Inflammatory macrophage (primary cell): Measurements from ENCODE around the gene CARMIL1.

Experiments used
- DNase-seq, 2 donors: peaks; one replicate each; pipeline ENCODE4 v3.0.0-alpha.2; 2020 to 2022

CARMIL1 gene

DNA sequence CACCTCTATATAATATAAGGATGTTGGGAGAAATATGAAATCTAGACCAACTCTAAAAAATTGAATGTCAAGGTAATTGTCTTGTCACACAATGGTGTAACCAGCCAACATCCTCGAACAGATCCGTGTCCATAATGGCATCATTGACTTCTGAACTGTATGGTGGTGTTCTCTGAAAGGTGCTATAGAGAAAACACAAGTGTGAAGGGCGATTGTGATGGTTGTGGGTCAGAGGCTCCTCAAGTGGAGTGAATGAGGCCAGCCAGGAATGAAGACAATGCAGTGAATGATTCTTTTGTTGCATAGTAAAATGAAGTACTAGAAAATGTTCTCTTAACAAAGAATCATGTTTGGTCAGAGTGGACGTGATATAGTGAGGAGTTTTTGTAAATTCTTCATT lies 58.3 kb downstream of the CARMIL1 start:
- DNase-seq: no peak

DNA sequence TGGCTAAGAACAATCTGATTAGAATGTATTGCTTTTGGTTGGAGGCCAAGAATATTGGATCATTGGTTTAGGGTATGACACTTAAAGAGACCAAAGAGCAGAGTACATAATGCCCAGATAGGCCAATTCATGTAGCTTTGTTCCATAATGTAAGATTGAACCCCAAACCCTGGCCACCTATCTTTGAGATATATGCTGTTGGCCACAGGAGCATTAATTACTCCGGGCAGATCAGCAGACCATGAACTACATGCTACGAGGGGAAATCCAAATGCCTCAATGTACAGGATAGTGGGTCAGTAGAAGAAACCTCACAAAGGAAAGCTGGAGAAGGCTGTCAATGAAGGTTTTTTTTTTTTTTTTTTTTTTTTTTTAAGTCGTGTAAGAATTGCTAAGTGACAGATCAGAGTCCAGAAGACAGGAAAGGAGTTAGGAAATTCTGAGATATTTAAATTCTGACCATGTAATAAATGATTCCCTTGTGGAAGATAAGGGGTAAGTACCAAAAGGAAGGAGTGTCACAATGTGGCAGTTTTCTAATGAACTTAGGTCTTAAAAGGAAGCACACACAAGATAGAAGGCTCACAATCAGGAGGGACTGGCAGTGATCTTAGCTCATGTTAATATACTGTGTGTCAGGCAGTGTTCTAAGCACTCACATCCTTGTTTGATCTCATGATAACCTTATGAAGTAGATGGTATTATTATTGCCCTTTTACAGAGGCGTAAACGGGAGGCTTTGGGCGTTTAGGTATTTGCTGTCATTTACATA lies 61.4 kb downstream of the CARMIL1 start:
- DNase-seq: no peak

DNA sequence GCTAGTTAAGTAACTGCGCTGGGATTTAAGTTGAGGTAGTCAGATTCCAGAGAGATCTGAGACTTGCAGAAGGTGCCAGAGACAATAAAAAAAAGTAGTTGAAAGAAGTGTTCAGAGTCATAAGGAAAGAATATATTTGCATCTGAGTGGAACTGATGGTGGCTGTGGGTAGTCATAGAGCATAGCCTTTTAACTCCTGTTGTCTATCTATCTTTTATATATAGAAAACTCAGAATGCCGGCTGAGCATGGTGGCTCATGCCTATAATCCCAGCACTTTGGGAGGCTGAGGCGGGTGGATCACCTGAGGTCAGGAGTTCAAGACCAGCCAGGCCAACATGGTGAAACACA lies 62.0 kb downstream of the CARMIL1 start:
- DNase-seq: no peak

DNA sequence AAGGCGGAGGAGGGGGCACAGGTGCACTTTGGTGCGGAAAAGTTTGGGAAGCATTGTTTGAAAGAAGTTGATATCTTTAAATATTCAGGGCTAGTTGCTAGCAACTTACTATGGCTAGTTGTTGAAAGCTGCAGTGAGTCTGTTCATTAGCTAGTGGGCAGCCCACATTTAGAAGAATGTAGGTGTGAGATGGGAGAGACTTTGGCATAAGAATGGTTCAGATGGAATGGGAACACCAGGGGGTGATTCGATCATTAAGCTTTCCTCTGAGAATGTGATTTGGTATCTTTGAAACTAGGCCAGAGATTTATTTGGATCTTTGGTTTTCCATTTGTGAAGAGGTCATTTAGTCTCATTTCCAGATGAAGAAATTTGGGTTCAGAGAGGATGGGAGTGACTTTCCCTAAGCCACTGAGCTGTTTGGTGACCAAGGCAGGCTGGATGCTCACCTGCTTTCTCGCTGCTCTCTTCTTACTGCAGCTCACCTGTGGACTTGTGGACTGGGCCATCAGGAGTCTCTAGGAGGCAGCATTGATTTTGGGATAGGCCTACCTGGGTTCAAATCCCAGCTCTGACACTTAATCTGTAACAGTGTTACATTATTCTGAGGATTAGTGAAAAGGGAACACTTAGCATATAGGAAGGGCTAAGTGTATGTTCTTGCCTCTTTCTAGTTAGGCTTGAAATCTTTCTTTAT lies 62.9 kb downstream of the CARMIL1 start:
- DNase-seq: no peak

DNA sequence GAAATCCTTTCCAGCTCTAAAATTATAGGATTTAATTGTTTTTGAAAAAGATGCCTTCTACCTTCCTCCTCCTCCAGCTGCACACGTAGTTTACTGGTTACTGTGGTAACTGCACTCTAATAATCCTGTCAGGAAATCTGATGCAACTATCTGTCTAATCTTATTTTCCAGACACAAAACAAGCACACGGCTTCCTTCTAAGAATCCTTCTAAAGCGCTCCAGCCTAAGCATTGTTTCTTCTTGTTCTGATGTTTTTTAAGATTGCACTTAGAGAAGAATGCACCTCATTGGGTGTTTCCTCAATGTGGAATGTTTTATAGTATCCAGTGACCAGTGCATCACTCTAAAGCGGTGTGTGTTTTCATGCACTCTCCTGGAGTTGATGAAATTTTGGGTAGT lies 63.6 kb downstream of the CARMIL1 start:
- DNase-seq: peak in 1 of 2 donors; percentile 5

DNA sequence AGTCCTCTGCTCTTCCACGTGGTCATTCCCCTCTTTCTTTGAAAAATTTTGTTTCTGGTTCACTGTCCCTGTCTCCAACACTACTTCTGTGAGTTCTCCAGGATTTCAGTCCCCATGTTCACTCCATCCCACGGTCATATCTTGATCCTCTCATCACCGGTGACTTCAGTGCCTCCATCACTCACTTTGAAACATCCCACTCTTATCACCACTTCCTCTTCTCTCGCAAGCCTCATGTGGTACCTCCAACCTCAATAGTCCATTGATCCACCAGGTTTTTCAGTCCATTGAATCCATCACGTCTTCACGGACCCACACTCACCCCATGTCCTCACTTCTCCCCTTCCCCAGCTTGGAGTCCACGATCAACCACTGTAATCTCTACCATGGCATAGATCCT lies 64.8 kb downstream of the CARMIL1 start:
- DNase-seq: peak in 1 of 2 donors; percentile 18

DNA sequence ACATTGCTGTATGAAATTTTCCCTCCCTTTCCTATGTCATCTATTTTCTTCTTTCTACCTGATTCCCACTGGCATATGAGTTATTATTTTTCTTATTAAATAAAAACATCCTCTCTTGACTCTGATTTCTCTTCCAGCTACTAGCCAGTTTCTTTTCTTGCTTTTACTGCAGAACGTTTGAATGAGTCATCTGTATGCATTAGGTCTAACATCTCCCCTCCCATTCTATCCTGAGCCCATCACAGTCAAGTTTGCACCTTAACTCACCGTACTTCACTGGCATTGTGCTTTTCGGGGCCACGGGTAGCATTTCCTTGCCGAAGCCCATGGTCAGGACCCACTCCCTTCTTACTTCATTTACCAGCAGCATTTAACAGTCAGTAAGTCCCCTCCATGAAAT lies 65.7 kb downstream of the CARMIL1 start:
- no peak for DNase-seq

DNA sequence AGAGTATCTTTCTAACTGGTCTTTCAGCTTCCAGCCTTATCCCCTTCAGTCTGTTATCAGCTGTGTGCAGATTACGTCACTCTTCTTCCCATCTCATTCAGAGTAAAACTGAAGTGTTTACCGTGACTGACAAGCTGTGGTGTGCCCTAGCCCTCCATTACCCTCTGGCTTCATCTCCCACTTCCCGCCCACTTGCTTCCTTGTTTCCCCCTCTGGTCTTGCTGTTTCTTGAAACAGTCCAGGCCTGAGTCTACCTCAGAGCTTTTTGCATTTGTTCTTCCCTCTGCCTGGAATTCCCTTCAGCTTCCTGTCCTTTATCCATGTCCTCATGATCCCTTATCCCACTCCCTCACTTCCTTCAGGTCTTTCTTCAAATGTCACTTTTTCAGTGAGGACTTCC lies 66.9 kb downstream of the CARMIL1 start:
- DNase-seq: peak; percentile 37 to 55

DNA sequence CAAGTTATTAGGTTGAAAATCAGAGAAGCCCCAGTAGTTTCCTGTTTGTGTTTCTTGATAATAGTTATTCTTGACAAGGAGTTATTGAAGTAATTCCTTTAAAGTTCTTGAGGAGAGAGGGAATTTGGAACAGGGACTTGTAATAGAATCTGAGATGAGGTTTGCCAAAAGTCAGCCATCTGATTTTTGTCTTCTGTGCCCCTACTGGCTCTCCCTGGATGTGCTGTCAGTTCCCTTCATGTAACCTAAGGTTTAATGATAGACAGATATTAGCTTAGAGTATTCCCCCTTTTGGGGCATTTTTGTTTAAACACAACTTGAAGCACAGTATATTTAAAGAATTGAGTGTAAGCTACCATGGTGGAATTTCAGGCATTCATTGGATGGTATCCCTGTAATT lies 71.4 kb downstream of the CARMIL1 start:
- no peak for DNase-seq

DNA sequence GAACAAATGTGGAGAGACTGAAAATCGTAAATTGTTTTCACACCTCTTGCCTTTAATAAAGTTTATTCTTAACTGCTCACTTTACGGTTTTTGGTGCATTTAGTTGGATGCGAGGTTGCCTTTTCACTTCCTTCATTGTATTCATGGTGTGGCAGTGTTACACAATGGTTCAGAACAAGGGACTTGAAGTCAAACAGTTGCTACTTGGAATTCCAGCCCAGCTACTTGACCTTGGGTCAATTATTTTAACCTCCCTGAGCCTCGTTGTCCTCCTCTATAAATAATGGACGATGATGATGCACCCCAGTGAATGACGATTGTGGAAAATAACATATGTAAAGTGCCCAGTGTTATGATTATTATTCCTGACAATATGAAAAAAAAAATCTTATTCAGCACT lies 72.3 kb downstream of the CARMIL1 start:
- DNase-seq: no peak

DNA sequence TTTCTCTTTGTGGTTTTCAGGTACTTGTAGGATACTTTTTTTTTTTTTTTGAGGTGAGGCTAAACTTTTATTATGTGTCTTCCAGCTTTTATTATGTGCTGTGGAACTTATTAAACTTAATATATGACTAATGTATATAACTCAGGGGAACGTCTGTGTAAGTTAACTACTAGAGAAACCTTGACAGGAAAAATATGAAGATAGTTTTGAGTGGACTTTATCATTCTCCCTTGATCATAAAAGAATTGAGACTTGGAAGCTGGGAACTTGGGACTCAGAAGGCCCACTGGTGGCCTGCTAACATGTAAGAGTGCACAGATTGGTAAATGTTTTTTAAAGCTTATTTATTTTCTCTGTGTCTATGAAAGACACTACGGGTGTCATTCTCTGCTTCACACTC lies 73.1 kb downstream of the CARMIL1 start:
- no peak for DNase-seq

DNA sequence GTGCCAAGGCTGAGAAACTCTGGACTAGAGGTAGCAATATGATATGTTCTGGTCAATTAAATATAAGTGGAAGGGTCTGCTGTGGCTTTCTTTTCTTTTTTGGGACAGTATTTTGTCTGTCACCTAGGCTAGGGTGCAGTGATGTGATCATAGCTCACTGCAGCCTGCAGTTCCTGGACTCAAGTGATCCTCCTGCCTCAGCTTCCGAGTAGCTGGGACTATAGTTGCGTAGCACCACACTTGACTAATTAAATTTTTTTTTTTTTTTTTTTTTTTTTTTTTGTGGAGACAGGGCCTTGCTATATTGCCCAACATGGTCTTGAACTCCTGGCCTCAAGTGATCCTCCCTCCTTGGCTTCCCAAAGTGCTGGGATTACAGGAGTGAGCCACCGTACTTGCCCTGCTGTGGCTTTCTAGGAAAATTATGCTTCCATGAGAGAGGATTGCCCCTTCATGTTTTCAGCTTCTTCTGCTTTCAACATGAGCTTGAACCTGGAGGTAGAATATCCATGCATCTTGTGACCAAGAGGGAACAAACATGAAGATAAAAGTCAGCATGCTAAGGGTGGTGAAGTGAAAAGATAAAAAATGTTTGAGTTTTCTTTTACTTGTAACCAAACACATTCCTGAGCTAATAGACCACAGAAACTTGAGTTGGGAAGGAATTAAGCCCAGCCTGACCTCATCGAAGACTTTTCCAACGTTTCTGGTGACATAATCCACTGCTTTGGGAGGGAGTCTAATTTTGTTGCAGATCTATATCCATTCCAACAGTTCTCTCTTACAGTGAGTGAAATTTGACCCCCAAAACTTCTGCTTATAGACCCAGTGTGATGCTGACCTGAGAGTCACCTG lies 75.1 kb downstream of the CARMIL1 start:
- no peak for DNase-seq

DNA sequence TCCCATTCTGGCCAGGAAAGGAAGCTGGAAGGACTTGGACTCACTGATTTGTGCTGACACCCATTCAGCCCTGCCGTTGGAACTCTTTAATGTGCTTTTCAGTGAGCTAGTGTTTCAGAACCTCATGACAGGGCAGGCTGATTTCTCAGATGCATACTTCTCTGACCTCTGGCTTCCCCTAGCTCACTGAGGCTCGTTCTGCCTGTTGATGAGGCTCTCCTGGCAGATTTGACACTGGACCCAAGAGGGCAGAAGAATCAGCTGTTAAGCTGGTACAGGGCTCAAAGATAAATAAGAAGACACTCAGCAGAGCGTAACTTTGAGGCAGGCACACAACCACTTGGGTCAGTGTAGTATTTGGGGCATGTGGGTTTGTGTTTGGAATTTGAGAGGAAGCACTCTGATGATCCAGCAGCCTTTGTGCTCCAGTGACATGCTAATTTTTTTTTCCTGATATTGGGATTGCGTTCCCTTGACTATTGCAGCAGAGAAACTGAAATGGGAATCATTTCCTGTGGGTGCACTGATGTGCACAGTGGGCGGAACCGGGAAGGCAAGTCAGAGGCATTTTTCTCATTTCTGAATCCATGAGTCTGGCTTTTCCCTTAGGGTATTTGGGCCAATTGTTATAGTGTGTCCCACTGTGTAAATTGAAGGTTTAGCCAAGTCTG lies 80.2 kb downstream of the CARMIL1 start:
- no peak for DNase-seq

DNA sequence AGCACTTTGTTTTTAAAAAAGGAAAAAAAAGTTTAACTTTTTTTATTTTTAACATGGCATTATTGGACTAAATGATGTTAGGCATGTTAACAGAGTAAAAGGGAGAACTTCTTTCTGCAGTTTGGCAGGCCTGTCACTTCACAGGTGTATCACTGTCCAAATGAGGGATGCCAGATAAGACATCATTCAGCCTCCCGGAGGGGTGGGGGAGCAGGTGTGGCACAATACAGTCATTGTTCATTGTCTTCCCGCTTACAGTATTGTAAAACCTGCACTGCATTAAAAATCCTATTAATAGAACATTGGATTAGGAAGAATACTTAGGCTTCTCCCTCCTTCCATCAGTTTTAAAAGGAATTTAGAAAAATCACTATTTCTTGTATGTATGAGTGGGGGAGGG lies 80.7 kb downstream of the CARMIL1 start:
- no peak for DNase-seq

DNA sequence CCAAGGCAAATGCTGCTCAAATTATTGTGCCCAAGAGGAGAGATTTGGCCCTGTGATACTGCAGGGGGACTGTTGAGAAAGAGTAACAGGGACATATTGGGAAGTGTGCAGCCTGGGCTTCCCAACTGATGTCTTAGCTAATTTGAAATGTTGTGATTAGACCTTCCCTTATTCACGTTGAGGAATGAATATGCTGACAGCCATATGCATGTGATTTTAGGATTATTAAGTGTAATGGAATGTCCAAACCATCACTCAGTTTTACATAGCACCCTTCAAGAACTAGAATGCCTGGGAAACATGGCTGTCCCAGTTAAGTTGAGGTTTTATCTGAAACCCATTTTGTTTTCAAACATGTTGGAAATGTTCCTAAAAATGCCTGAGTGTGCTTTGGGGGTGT lies 81.4 kb downstream of the CARMIL1 start:
- no peak for DNase-seq

DNA sequence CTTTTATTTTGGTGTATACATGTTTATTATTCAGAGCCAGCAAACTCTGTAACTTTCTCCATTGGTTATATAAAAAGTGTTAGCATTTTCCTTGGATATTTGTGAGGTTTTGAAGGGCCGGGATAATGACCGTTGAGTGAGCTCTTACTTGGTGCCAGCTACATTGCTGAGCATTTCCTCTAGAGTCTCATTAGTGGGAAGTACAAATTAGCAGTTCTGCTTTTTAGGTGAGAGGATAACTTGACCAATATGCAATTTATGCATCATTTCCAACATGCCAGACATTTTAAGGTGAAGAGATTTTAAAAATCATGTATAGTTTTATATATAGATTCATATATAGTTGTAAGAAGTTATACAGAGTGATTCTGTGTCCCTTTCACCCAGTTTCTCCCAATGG lies 84.3 kb downstream of the CARMIL1 start:
- peak; percentile 24 to 44 for DNase-seq

DNA sequence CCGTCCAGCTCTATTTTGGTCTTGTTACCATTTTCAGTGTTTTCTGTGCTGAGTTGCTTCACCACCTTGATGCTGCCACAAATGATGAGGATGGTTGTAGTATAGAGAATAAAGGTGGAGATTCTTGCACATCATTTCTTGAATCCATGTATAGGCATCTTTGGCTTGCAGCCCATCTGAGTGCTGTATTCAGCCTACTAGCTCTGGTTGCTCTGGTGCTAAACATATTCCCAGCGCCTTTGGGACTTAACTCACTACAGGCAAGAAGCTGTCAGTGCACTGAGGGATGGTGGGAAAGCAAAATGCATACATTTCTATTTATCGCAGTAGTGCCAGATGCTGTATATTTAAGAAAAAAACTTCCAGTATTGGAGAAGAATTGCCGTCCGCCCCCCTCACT lies 86.0 kb downstream of the CARMIL1 start:
- no peak for DNase-seq

DNA sequence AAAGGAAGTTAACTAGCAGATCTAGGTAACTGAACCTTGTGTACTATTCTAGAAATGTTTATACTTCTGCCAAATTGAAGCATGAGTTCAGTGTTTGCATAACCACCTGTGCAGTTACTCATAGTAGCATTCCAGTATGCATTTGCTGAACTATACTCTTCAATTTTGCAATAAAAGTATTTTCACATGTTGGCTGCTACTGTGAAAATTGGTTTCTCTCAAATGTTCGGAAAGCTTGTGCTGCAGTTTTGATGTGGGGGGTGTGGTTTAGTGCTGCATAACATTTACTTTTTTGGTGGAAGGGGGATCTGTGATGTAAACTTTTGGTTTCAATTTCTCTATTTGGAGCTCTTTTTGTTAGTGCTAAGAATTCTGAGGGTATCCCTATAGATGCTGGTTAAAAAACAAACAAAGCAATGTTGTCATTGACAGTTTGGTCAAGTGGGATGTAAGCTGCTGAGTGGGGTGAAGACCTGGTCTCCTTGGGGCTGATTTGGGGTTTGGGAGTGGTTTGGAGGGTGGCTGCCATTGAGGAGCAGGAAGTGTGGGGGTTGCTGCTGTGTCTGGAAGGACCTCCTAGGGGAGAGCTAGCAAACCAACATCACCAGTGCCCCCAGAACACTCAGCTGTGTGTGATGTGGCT lies 87.8 kb downstream of the CARMIL1 start:
- no peak for DNase-seq

DNA sequence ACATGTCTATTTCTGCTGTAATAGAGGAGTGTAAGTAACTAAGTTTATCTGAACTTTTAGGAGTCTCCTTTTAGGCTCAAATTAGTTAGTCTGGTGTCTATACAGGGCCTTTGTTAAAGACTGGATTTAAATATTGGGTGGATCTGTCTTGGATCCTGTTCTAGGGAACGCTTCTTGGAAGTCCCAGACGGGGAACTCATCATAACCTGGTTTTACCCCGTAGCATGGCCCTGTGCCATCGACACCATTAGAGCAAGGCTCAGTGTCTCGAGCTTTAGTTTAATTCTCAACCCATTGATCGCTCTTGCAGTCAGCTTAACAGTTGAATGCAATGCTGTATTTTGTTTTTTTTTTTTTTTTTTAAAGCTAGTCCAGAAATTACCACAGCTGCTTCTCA lies 89.9 kb downstream of the CARMIL1 start:
- no peak for DNase-seq

DNA sequence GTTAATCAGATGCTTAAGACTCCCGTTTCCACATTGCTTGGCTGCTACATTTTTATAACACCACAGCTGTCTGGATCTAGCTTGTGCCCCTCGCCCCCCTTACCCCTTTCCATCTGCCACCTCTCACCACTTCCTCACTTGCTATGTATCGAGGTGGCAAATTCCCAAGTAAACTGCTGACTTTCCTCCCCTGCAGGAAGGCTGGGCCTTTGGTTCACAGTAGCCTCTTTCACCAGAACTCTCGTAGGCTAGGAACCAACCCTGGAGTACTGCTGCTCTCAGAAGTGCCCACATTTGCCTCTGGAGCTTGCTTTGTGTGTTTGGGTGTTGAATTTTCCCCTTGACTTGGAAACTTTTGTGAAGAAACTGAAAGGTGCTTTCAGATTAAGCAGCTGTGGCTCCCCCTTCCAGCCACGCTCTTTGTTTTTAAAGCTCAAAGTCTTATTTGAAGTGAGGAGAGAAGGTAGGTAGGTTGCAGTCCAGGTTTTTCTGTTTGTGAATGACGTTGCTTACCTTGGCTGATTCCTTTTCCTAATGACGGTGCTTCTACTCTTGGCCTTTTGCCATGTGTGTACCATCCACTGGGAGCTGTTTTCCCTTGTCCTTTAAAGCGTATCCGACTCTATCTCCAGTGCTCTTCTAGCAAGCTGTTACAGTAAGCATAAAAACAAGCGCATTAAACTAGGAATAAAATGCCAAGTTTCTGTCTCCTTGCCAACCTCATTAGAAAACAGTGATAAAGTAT lies 90.4 kb downstream of the CARMIL1 start:
- DNase-seq: no peak

DNA sequence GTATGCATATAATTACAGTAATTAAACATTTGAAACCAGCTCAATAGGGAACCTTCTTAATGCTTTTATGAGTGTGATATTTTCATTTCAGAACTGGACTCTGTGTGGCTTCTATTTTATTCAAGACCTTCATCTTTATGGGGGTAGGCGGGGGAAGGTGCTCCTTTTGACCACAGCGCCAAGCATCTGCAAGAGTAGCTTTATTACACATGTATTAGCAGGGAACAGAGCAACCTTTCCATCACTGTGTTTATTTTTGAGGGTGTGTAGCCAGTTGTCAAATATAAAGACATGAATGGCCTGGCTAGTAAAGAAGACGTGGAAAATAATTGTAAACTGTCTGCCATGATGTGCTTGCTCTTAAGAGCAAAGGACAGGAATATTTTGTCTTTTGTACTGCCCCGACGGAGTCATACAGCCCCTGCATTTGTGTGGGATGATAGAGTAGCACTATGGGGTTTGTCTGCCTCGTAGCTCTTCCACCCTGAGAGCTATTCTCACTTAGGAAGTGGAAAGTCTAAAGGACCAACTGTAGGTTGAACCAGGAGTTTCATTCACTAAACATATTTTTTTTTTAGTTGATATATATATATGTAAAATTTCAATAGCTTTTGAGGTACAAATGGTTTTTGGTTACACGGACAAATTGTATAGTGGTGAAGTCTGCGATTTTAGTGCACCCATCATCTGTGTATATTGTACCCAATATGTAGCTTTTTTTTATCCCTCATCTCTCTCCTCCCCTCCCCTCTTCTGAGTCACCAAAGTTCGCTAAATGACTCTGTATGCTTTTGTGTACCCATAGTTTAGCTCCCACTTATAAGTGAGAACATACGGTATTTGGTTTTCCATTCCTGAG lies 91.2 kb downstream of the CARMIL1 start:
- no peak for DNase-seq
